GM12878 (cell line): ENCODE data around the gene IQCK.

Experiments
- CTCF ChIP-seq, 3 experiments: IDR thresholded peaks in 2 of 3; conservative IDR thresholded peaks in 1 of 3; 2 replicates each; pipeline ENCODE4 v1.5.1; 2011; ENCODE audit warnings: low read depth in 3 of 3, low read length in 3 of 3, mild to moderate bottlenecking in 3 of 3, control low read depth in 2 of 3, moderate library complexity in 2 of 3, inconsistent platforms in 1 of 3, mixed read lengths in 1 of 3; ENCODE audit not compliant: control insufficient read depth in 2 of 3, insufficient read depth in 1 of 3; ENCODE audit errors: extremely low read depth in 1 of 3
- MLLT1 ChIP-seq: fragments of 450-650 bp; IDR thresholded peaks from 2 replicates; pipeline ENCODE4 v1.6.1; 2016; ENCODE audit warnings: mild to moderate bottlenecking
- REST ChIP-seq: IDR thresholded peaks from 2 replicates; pipeline ENCODE4 v1.6.1; 2012; ENCODE audit warnings: mild to moderate bottlenecking, low read depth, low read length

- no peak for TF ChIP-seq CTCF (IDR thresholded peaks at IDR 0.05 in 2 of 3, conservative IDR thresholded peaks at IDR 0.05 in 1 of 3; ENCODE audit: control insufficient read depth in 2 of 3, extremely low read depth in 1 of 3, insufficient read depth in 1 of 3, low read depth in 3 of 3, low read length in 3 of 3)
- no peak for TF ChIP-seq REST
- no peak for TF ChIP-seq MLLT1
Observed at GRCh38 chr16:19785512-19786130, 67.5 kb downstream of the IQCK start.
